Endodermal cell (in vitro differentiated cells): ENCODE measurements around the gene LRRC28. TPM values are rescaled to one million over a fixed set of nuclear protein-coding genes. Genes with fewer than 3 reads are reported as not detected.

ENCODE experiments used
- DNase-seq: peaks from one replicate; pipeline ENCODE4 v3.0.0-alpha.2; 2017
- H3K27ac ChIP-seq: 2 replicates; pipeline ENCODE4 v1.5.1; 2013; ENCODE audit warnings: mild to moderate bottlenecking, low read depth, low read length, moderate library complexity
- H3K27me3 ChIP-seq: 2 replicates; pipeline ENCODE4 v1.6.1; 2013; ENCODE audit warnings: mild to moderate bottlenecking, low read length, moderate library complexity; ENCODE audit not compliant: insufficient read depth, control insufficient read depth, poor library complexity, severe bottlenecking
- H3K36me3 ChIP-seq: 2 replicates; pipeline ENCODE4 v1.7.0; 2013; ENCODE audit warnings: mild to moderate bottlenecking, low read length, moderate library complexity; ENCODE audit not compliant: control insufficient read depth, insufficient read depth
- H3K4me1 ChIP-seq: one replicate; pipeline ENCODE4 v1.7.0; 2013; ENCODE audit warnings: low read length; ENCODE audit not compliant: control insufficient read depth, insufficient read depth
- H3K4me3 ChIP-seq: 2 replicates; pipeline ENCODE4 v1.5.1; 2013; ENCODE audit warnings: mild to moderate bottlenecking, low read length, moderate library complexity
- H3K9ac ChIP-seq: 2 replicates; pipeline ENCODE4 v1.6.1; 2013; ENCODE audit warnings: mild to moderate bottlenecking, low read length, moderate library complexity; ENCODE audit not compliant: poor library complexity, severe bottlenecking; ENCODE audit errors: extremely low read depth
- H3K9me3 ChIP-seq: 2 replicates; pipeline ENCODE4 v1.6.1; 2013; ENCODE audit warnings: mild to moderate bottlenecking, low read length, moderate library complexity; ENCODE audit not compliant: control insufficient read depth
- H3K27ac Mint-ChIP-seq: 2 replicates; pipeline ENCODE4 v1.8.0; 2020; ENCODE audit warnings: mixed read lengths
- H3K27me3 Mint-ChIP-seq: 2 replicates; pipeline ENCODE4 v1.8.0; 2021; ENCODE audit warnings: mild to moderate bottlenecking, mixed read lengths; ENCODE audit not compliant: insufficient read depth
- H3K36me3 Mint-ChIP-seq: 2 replicates; pipeline ENCODE4 v1.8.0; 2020; ENCODE audit warnings: low read depth, mixed read lengths
- H3K4me1 Mint-ChIP-seq: 2 replicates; pipeline ENCODE4 v1.8.0; 2020; ENCODE audit warnings: mixed read lengths
- H3K4me3 Mint-ChIP-seq: 2 replicates; pipeline ENCODE4 v1.8.0; 2020; ENCODE audit warnings: mild to moderate bottlenecking, moderate library complexity, mixed read lengths
- H3K9me3 Mint-ChIP-seq: 2 replicates; pipeline ENCODE4 v1.8.0; 2020; ENCODE audit warnings: mild to moderate bottlenecking, mixed read lengths
- CTCF ChIP-seq: fragments of 200-600 bp; sonication (generic); conservative IDR thresholded peaks from 2 replicates; pipeline ENCODE4 v1.5.0; 2021; ENCODE audit warnings: antibody characterized with exemption, mild to moderate bottlenecking
- WGBS, 2 experiments: methylation state at CpG; one replicate each; pipeline versions ENCODE4 v1.1.5 to v1.1.7; 2013; ENCODE audit warnings: missing lambda C conversion rate in 2 of 2, mixed read lengths in 1 of 2; ENCODE audit not compliant: insufficient coverage in 1 of 2, insufficient read length in 1 of 2; 5-methylcytosine and 5-hydroxymethylcytosine counted together
- total RNA-seq, 2 donors: library from RNA; stranded (reverse); fragmentation: NEBNext Ultra II Directional in 1 of 2; extraction: Animal tissue kit (Norgen Biotek cat#: 25700) in 1 of 2; gene quantifications; 2 replicates in 1 of 2; 3 replicates in 1 of 2; pipeline ENCODE4 v1.2.1, GENCODE V29; 2021

The LRRC28 gene
- total RNA-seq, 2 donors from 2014 or later, result 26.1 to 35.5 TPM

- H3K27ac Mint-ChIP-seq, result no peak overlapping the region
- no peak overlapping the region for H3K4me3 ChIP-seq
- no peak overlapping the region for H3K4me3 Mint-ChIP-seq
- no peaks in the 10 kb centered on the region for H3K4me1 ChIP-seq
- H3K27me3 Mint-ChIP-seq, result no peaks in the 10 kb centered on the region
- DNase-seq, result no peak
- TF ChIP-seq CTCF, result no peak
- H3K4me1 Mint-ChIP-seq, result peaks cover 17% of the 10 kb centered on the region
- peaks cover 11% of the 10 kb centered on the region for H3K9me3 ChIP-seq
- H3K36me3 ChIP-seq, result no peaks in the 10 kb centered on the region
- no peak overlapping the region for H3K9ac ChIP-seq
- no peaks in the 10 kb centered on the region for H3K27me3 ChIP-seq
- peaks cover 4% of the 10 kb centered on the region for H3K9me3 Mint-ChIP-seq
- H3K27ac ChIP-seq, result no peak overlapping the region
- WGBS, 2 experiments, result 24 to 46% methylated on average over 7 to 8 of the region's 8 CpGs
- H3K36me3 Mint-ChIP-seq, result peaks cover 11% of the 10 kb centered on the region
These were observed 54.7 kb downstream of the LRRC28 start for GRCh38 chr15:99305761-99306505.

GRCh38 chr15:99306694-99307338, 55.5 kb downstream of the LRRC28 start:
- H3K9me3 Mint-ChIP-seq, result peaks cover 4% of the 10 kb centered on the region
- Histone ChIP-seq H3K4me3 (no peak overlapping the region), H3K9me3 (peaks cover 11% of the 10 kb centered on the region), H3K36me3 (no peaks in the 10 kb centered on the region), H3K9ac (no peak overlapping the region), H3K27ac (peak overlapping the region; percentile 81), H3K27me3 (no peaks in the 10 kb centered on the region), H3K4me1 (no peaks in the 10 kb centered on the region)
- H3K4me1 Mint-ChIP-seq, result peaks cover 17% of the 10 kb centered on the region
- H3K27me3 Mint-ChIP-seq, result no peaks in the 10 kb centered on the region
- DNase-seq, result peak; percentile 49
- no peak for TF ChIP-seq CTCF
- WGBS, 2 experiments, result 69 to 77% methylated on average over 7 to 8 of the region's 8 CpGs
- H3K27ac Mint-ChIP-seq, result no peak overlapping the region
- H3K36me3 Mint-ChIP-seq, result peaks cover 12% of the 10 kb centered on the region
- no peak overlapping the region for H3K4me3 Mint-ChIP-seq

GRCh38 chr15:99307735-99308134, 56.5 kb downstream of the LRRC28 start:
- no peak overlapping the region for H3K9ac ChIP-seq
- H3K27ac Mint-ChIP-seq, result no peak overlapping the region
- peaks cover 19% of the 10 kb centered on the region for H3K9me3 ChIP-seq
- peaks cover 7% of the 10 kb centered on the region for H3K9me3 Mint-ChIP-seq
- no peak for DNase-seq
- no peaks in the 10 kb centered on the region for H3K4me1 ChIP-seq
- H3K27me3 ChIP-seq, result no peaks in the 10 kb centered on the region
- H3K27me3 Mint-ChIP-seq, result no peaks in the 10 kb centered on the region
- peaks cover 15% of the 10 kb centered on the region for H3K36me3 Mint-ChIP-seq
- no peak overlapping the region for H3K27ac ChIP-seq
- H3K4me1 Mint-ChIP-seq, result peaks cover 17% of the 10 kb centered on the region
- no peak overlapping the region for H3K4me3 ChIP-seq
- TF ChIP-seq CTCF, result no peak
- no peaks in the 10 kb centered on the region for H3K36me3 ChIP-seq
- H3K4me3 Mint-ChIP-seq, result no peak overlapping the region
- WGBS, 2 experiments, result 88 to 90% methylated on average over 5 to 6 of the region's 6 CpGs
